Gastrocnemius medialis (tissue), 4 donors: ENCODE measurements around the gene PSORS1C2. TPM values are rescaled to one million over a fixed set of nuclear protein-coding genes. Genes with fewer than 3 reads are reported as not detected.
A peak's percentile ranks its signal among the peaks of the same experiment; 100 is the strongest.

Experiments used
- ATAC-seq, 2 donors: fragments of 150-250 bp; one replicate each; pipeline ENCODE4 v1.9.1; 2016
- DNase-seq, 2 donors: peaks; one replicate each; pipeline ENCODE4 v3.0.0-alpha.2; 2019
- H3K27ac ChIP-seq, 4 donors: fragments of 200-600 bp; sonication (generic); 1 replicate in 1 of 4; 2 replicates in 3 of 4; pipeline ENCODE4 v1.5.1; 2016 to 2018; ENCODE audit warnings: mild to moderate bottlenecking in 2 of 4, moderate library complexity in 1 of 4
- H3K27me3 ChIP-seq, 3 donors: fragments of 200-600 bp; sonication (generic) in 2 of 3; 1 replicate in 1 of 3; 2 replicates in 2 of 3; pipeline versions ENCODE4 v1.5.1 to v1.6.0; 2016 to 2019; ENCODE audit warnings: mild to moderate bottlenecking in 1 of 3, moderate library complexity in 1 of 3
- H3K36me3 ChIP-seq, 2 donors: fragments of 200-600 bp; sonication (generic) in 1 of 2; one replicate each; pipeline ENCODE4 v1.5.1; 2017 to 2018
- H3K4me1 ChIP-seq, 2 donors: fragments of 200-600 bp; sonication (generic) in 1 of 2; one replicate each; pipeline ENCODE4 v1.5.1; 2016 to 2017; ENCODE audit warnings: mild to moderate bottlenecking in 2 of 2
- H3K4me3 ChIP-seq, 4 donors: fragments of 200-600 bp; sonication (generic) in 3 of 4; 1 replicate in 1 of 4; 2 replicates in 3 of 4; pipeline ENCODE4 v1.5.1; 2016 to 2019; ENCODE audit warnings: mild to moderate bottlenecking in 2 of 4
- H3K9me3 ChIP-seq, 3 donors: fragments of 200-600 bp; sonication (generic) in 2 of 3; 1 replicate in 1 of 3; 2 replicates in 2 of 3; pipeline ENCODE4 v1.5.1; 2016 to 2019
- POLR2A ChIP-seq, 2 donors: fragments of 450-650 bp; IDR thresholded peaks; one replicate each; pipeline ENCODE4 v1.6.1; 2017; ENCODE audit warnings: antibody characterized with exemption in 2 of 2, mild to moderate bottlenecking in 2 of 2, moderate library complexity in 2 of 2
- in situ Hi-C, 4 donors: fragments of 200-750 bp; cut with MboI; loops; one replicate each; pipeline versions ENCODE4 v1.15.0 to v1.8.0; 2017; ENCODE audit warnings: low sequenced_read_pairs in 4 of 4
- intact Hi-C: fragments of 100-400 bp; cut with DNase I; formaldehyde crosslinking; loops from one replicate; pipeline ENCODE4 v1.15.1; 2023; ENCODE audit warnings: low total_unique reads
- total RNA-seq, 4 donors: library from RNA; depleted of rRNA; stranded (reverse); fragments of >200 nt; gene quantifications; one replicate each; pipeline versions ENCODE4 v1.1.0 to v1.2.3, GENCODE V29; 2016
- TF ChIP-seq, protein P1 (sequence below), 5 experiments: fragments of 450-650 bp in 3 of 5; fragments of 200-600 bp in 2 of 5; sonication (generic) in 2 of 5; IDR thresholded peaks in 4 of 5; conservative IDR thresholded peaks in 1 of 5; 1 replicate in 4 of 5; 2 replicates in 1 of 5; pipeline ENCODE4 v1.5.1; 2016 to 2019; ENCODE audit warnings: antibody characterized with exemption in 5 of 5, mild to moderate bottlenecking in 3 of 5, moderate library complexity in 3 of 5

The PSORS1C2 gene
- total RNA-seq, 4 donors from 2014 or later, result not detected

DNA sequence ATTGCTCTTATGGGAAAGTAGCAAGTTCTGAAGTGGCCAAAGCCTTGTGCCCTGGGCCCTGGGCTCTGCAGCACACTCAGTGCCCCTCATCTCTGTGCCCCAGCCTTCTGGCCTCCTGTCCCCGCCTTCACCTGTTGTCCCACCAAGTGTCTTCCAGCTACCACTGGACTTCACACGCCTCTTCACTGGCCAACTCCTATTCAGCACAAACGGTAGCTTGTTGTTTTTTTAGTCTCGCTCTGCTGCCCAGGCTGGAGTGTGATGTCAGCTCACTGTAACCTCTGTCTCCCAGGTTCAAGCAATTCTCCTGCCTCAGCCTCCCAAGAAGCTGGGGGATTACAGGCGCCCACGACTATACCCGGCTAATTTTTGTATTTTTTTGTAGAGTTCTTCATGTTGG is 13.9 kb upstream of the PSORS1C2 start:
- Histone ChIP-seq H3K9me3 (no peaks in the 10 kb centered on the region), H3K4me1 (peaks cover 10 to 21% of the 10 kb centered on the region in 2 donors), H3K4me3 (no peak overlapping the region), H3K27ac (no peak overlapping the region), H3K36me3 (peaks cover 0 to 34% of the 10 kb centered on the region in 2 donors), H3K27me3 (no peaks in the 10 kb centered on the region)
- in situ Hi-C loops, result no loop called here
- intact Hi-C loops, result no loop called here
- ATAC-seq (no peak), DNase-seq (no peak)
- no peak for TF ChIP-seq POLR2A (IDR thresholded peaks at IDR 0.05)

DNA sequence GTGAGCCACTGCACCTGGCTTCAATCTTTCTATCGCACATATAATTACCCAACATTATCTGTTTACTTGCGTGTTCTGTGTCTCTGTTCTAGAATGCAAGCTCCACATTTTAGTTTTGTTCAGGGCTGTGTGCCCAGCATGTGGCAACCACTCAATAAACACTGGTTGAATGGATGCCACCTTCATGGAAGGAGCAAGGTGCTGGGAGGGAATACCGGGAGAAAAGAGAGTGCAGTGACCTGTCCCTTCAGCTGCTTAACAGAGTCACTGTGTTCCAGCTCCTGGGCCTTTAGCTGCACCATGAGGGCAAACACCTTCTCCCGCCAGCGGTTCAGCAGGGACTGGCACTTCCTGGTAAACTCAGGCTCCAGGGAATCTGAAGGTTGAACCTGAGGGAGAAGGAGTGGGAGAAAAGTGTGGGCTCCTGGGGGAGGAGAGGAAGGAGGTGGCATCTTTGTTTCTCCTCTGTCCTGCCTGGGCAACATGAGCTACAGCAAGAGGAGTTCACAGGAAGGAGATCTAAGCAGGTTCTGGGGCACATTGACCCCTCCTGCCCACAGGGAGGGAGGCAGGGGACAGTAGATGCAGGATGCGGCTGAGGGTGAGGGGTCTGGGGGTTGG is 11.1 kb upstream of the PSORS1C2 start:
- no peaks in the 10 kb centered on the region for H3K27me3 ChIP-seq
- no peak for DNase-seq
- no peak overlapping the region for H3K4me3 ChIP-seq
- intact Hi-C loops, result no loop called here
- H3K27ac ChIP-seq, result no peak overlapping the region
- no peak for TF ChIP-seq POLR2A (IDR thresholded peaks at IDR 0.05)
- TF ChIP-seq, protein P1, sequence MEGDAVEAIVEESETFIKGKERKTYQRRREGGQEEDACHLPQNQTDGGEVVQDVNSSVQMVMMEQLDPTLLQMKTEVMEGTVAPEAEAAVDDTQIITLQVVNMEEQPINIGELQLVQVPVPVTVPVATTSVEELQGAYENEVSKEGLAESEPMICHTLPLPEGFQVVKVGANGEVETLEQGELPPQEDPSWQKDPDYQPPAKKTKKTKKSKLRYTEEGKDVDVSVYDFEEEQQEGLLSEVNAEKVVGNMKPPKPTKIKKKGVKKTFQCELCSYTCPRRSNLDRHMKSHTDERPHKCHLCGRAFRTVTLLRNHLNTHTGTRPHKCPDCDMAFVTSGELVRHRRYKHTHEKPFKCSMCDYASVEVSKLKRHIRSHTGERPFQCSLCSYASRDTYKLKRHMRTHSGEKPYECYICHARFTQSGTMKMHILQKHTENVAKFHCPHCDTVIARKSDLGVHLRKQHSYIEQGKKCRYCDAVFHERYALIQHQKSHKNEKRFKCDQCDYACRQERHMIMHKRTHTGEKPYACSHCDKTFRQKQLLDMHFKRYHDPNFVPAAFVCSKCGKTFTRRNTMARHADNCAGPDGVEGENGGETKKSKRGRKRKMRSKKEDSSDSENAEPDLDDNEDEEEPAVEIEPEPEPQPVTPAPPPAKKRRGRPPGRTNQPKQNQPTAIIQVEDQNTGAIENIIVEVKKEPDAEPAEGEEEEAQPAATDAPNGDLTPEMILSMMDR (IDR thresholded peaks at IDR 0.05 in 4 of 5, conservative IDR thresholded peaks at IDR 0.05 in 1 of 5), result no peak
- ATAC-seq, result peak in 1 of 2 donors; percentile 33
- H3K4me1 ChIP-seq, result no peaks in the 10 kb centered on the region
- no peaks in the 10 kb centered on the region for H3K9me3 ChIP-seq
- peaks cover 0 to 38% of the 10 kb centered on the region in 2 donors for H3K36me3 ChIP-seq
- in situ Hi-C loops, result no loop called here

DNA sequence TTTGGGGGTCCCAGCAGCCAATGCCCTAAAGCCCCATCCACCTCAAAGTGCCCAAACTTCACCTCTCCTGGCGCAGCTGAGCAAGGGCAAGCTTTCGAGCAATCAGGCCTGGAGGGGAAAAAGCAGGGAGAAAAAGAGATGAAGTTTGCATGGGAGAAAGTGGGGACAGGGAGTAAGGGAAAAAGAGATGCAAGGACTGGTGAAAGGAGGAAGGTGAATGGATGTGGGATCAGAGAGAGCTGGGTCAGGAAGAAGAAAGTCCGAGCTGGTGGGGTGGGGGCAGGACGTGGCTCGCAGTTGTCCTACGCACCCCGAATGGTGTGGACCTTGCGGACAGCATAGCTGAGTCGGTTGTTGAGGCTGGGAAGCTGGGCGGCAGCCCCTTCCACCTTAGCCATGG is 6.5 kb upstream of the PSORS1C2 start:
- ATAC-seq, result no peak
- H3K4me3 ChIP-seq, result no peak overlapping the region
- no peak for DNase-seq
- H3K4me1 ChIP-seq, result no peaks in the 10 kb centered on the region
- intact Hi-C loops (no loop called here), in situ Hi-C loops (no loop called here)
- no peaks in the 10 kb centered on the region for H3K27me3 ChIP-seq
- no peaks in the 10 kb centered on the region for H3K9me3 ChIP-seq
- H3K36me3 ChIP-seq, result peaks cover 0 to 28% of the 10 kb centered on the region in 2 donors
- TF ChIP-seq, protein P1 (IDR thresholded peaks at IDR 0.05 in 4 of 5, conservative IDR thresholded peaks at IDR 0.05 in 1 of 5), result no peak
- no peak for TF ChIP-seq POLR2A (IDR thresholded peaks at IDR 0.05)
- no peak overlapping the region for H3K27ac ChIP-seq

DNA sequence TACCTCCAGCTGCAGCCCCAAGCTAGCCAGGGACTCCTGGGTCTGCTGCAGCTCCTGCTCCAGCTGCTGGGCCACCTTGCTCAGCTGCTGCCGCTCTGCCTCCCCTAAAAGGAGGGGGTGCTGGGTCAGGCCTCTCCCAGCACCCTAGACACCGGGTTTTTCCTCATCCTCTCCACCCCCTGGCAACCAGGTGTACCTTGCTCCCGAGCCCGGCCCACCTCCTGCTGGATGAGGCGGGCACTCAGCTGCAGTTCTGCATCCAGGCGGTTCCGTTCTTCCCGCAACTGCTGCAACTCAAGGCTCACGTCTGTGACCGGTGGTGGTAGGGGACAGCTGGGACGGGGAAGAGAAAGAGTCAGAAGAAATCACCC is 6.1 kb upstream of the PSORS1C2 start:
- DNase-seq (no peak), ATAC-seq (no peak)
- Histone ChIP-seq H3K4me1 (no peaks in the 10 kb centered on the region), H3K36me3 (peaks cover 0 to 24% of the 10 kb centered on the region in 2 donors), H3K27ac (no peak overlapping the region), H3K4me3 (no peak overlapping the region), H3K9me3 (no peaks in the 10 kb centered on the region), H3K27me3 (no peaks in the 10 kb centered on the region)
- intact Hi-C loops, result no loop called here
- in situ Hi-C loops, result no loop called here
- TF ChIP-seq, protein P1 (IDR thresholded peaks at IDR 0.05 in 4 of 5, conservative IDR thresholded peaks at IDR 0.05 in 1 of 5), result no peak
- no peak for TF ChIP-seq POLR2A (IDR thresholded peaks at IDR 0.05)

DNA sequence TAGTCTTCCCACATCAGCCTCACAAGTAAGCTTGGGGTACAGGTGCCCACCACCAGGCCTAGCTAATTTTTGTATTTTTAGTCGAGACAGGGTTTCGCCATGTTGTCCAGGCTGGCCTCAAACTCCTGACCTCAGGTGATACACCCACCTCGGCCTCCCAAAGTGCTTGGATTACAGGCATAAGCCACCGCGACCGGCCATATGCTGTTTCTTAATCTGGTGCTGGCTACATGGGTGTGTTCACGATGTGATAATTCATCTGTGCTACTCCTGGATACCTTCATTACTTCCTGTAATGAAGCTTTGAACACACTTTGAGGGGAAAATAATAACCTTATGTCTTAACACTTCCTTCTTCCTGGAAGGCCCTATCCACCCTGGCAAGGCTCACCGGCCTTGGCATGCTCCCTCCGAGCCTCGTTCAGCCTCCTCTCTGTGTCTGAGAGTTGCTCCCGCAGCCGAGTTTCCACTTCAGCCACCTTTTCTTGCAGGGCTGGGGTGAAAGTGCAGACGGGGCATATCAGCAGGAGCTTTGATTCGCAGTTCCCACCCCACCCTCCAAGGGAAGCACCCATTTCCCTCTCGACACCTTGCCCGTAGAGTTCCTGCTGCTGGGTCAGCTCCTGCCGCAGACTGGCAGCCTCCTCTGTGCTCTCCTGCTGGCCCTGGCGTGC is 5.6 kb upstream of the PSORS1C2 start:
- intact Hi-C loops, result no loop called here
- Histone ChIP-seq H3K27me3 (no peaks in the 10 kb centered on the region), H3K9me3 (no peaks in the 10 kb centered on the region), H3K4me1 (no peaks in the 10 kb centered on the region), H3K27ac (no peak overlapping the region), H3K36me3 (peaks cover 0 to 19% of the 10 kb centered on the region in 2 donors), H3K4me3 (no peak overlapping the region)
- no peak for ATAC-seq
- in situ Hi-C loops, result no loop called here
- TF ChIP-seq, protein P1 (IDR thresholded peaks at IDR 0.05 in 4 of 5, conservative IDR thresholded peaks at IDR 0.05 in 1 of 5), result no peak
- TF ChIP-seq POLR2A (IDR thresholded peaks at IDR 0.05), result no peak
- DNase-seq, result no peak
